Calu3 (cell line): ENCODE results near the gene A4GALT. TPM values are rescaled to one million over a fixed set of nuclear protein-coding genes. Genes with fewer than 3 reads are reported as not detected.

Source experiments
- BruUV-seq: library from RNA; stranded (reverse); fragments of 400-500 nt; replicated peaks from 2 replicates; lab custom pipeline; 2021; lab: Mats Ljungman, UMichigan
- CTCF ChIA-PET: fragments of 300-600 bp; sonication (Branson Sonifier 250); formaldehyde crosslinking; loops from one replicate; lab custom pipeline; 2022; ENCODE audit warnings: antibody characterized with exemption; lab: Charles Lee
- DNase-seq: peaks from one replicate; pipeline ENCODE4 v3.0.0; 2022
- H3K27ac Mint-ChIP-seq: one replicate; pipeline ENCODE4 v1.8.0; 2022; ENCODE audit warnings: mixed read lengths; ENCODE audit not compliant: unreplicated experiment
- H3K27me3 Mint-ChIP-seq: one replicate; pipeline ENCODE4 v1.8.0; 2022; ENCODE audit warnings: mixed read lengths; ENCODE audit not compliant: unreplicated experiment
- H3K36me3 Mint-ChIP-seq: one replicate; pipeline ENCODE4 v1.8.0; 2022; ENCODE audit warnings: mild to moderate bottlenecking, moderate library complexity, mixed read lengths; ENCODE audit not compliant: insufficient read depth, unreplicated experiment
- H3K4me1 Mint-ChIP-seq: one replicate; pipeline ENCODE4 v1.8.0; 2022; ENCODE audit warnings: mild to moderate bottlenecking, low read depth, mixed read lengths; ENCODE audit not compliant: unreplicated experiment
- H3K4me3 Mint-ChIP-seq: one replicate; pipeline ENCODE4 v1.8.0; 2022; ENCODE audit warnings: mild to moderate bottlenecking, low read depth, moderate library complexity, mixed read lengths; ENCODE audit not compliant: unreplicated experiment
- H3K9me3 Mint-ChIP-seq: one replicate; pipeline ENCODE4 v1.8.0; 2022; ENCODE audit warnings: low read depth, mixed read lengths; ENCODE audit not compliant: unreplicated experiment
- CTCF ChIP-seq: fragments of 200-600 bp; IDR thresholded peaks from one replicate; pipeline ENCODE4 v1.8.0; 2022; ENCODE audit warnings: antibody characterized with exemption; ENCODE audit not compliant: unreplicated experiment
- intact Hi-C: fragments of 100-400 bp; cut with micrococcal nuclease; formaldehyde crosslinking; loops from one replicate; pipeline ENCODE4 v1.10.0; 2022; ENCODE audit not compliant: unreplicated experiment
- total RNA-seq: library from RNA; stranded (reverse); gene quantifications from 2 replicates; pipeline ENCODE4 v1.2.3, GENCODE V29; 2022

Gene A4GALT
- total RNA-seq, 1 experiment from 2014 or later = 10.5 TPM

- Mint-ChIP-seq H3K4me1 (peaks cover 11% of the 10 kb centered on the region), H3K27ac (no peak overlapping the region), H3K9me3 (no peaks in the 10 kb centered on the region), H3K27me3 (no peaks in the 10 kb centered on the region), H3K36me3 (peaks cover 6% of the 10 kb centered on the region), H3K4me3 (no peak overlapping the region)
- BruUV-seq = no TSS peak
- DNase-seq = no peak
- no peak for TF ChIP-seq CTCF
- CTCF ChIA-PET = interaction anchor here (0.6 kb wide), 2 partner anchors 165 to 492 kb away, joined by 3 to 8 read pairs; no protein-coding TSS in a partner anchor
- intact Hi-C loops = no loop called here
Observed at GRCh38 chr22:42654436-42655073, 66.1 kb downstream of the A4GALT start.

- CTCF ChIA-PET = interaction anchor here (0.6 to 1.7 kb wide), 2 partner anchors 27 to 493 kb away, joined by 6 to 8 read pairs; no protein-coding TSS in a partner anchor
- no TSS peak for BruUV-seq
- TF ChIP-seq CTCF = no peak
- Mint-ChIP-seq H3K4me3 (no peak overlapping the region), H3K27me3 (no peaks in the 10 kb centered on the region), H3K27ac (no peak overlapping the region), H3K36me3 (peaks cover 12% of the 10 kb centered on the region), H3K4me1 (peaks cover 12% of the 10 kb centered on the region), H3K9me3 (no peaks in the 10 kb centered on the region)
- DNase-seq = no peak
- intact Hi-C loops = no loop called here
Observed at GRCh38 chr22:42653999-42654398, 66.7 kb downstream of the A4GALT start.

- intact Hi-C loops = no loop called here
Observed at GRCh38 chr22:42651134-42651533, 69.5 kb downstream of the A4GALT start.

More at GRCh38 chr22:42651134-42651533, 69.5 kb downstream of the A4GALT start:
- no peaks in the 10 kb centered on the region for H3K9me3 Mint-ChIP-seq
- H3K27ac Mint-ChIP-seq = no peak overlapping the region
- peaks cover 29% of the 10 kb centered on the region for H3K4me1 Mint-ChIP-seq
- CTCF ChIA-PET = no interaction called here
- no peak overlapping the region for H3K4me3 Mint-ChIP-seq
- H3K36me3 Mint-ChIP-seq = peaks cover 31% of the 10 kb centered on the region
- no peak for TF ChIP-seq CTCF
- no peaks in the 10 kb centered on the region for H3K27me3 Mint-ChIP-seq
- DNase-seq = peak; percentile 24
- no TSS peak for BruUV-seq
